LNCAP (cell line): ENCODE measurements around the gene RAB40C.

Experiments used
- CTCF ChIP-seq: fragments of 450-650 bp; IDR thresholded peaks from 2 replicates; pipeline ENCODE4 v1.5.1; 2017; ENCODE audit warnings: mild to moderate bottlenecking

Gene RAB40C

GRCh38 chr16:589658-590187 is at the start of gene RAB40C:
Gene RAB40C, plus strand, starts transcription at chr16:590066. Its CDS starts 226 bp downstream, at chr16:590292.
- TF ChIP-seq CTCF, result no peak

GRCh38 chr16:540645-541340 is 49.1 kb upstream of the RAB40C start:
- no peak for TF ChIP-seq CTCF

- no peak for TF ChIP-seq CTCF
Measured at GRCh38 chr16:543301-544164, 46.3 kb upstream of the RAB40C start.

GRCh38 chr16:544517-544916 is 45.3 kb upstream of the RAB40C start:
- no peak for TF ChIP-seq CTCF

- peak; percentile 85 for TF ChIP-seq CTCF
Measured at GRCh38 chr16:546909-547770, 42.7 kb upstream of the RAB40C start.

GRCh38 chr16:548586-548985 is 41.3 kb upstream of the RAB40C start:
- TF ChIP-seq CTCF, result no peak
